HL-60 (cell line): ENCODE results near the gene MAML1.

Experiments
- DNase-seq, 2 experiments: peaks; one replicate each; pipeline ENCODE4 v3.0.0-alpha.2; 2010 to 2020; ENCODE audit warnings: low read depth in 1 of 2, low spot score in 1 of 2
- H3K27ac ChIP-seq: fragments of 250-450 bp; sonication (Bioruptor Pico); replicated peaks from 2 replicates; pipeline ENCODE4 v1.5.1; 2020; ENCODE audit warnings: mild to moderate bottlenecking, moderate library complexity
- H3K27me3 ChIP-seq: fragments of 250-450 bp; sonication (Bioruptor Pico); 2 replicates; pipeline ENCODE4 v1.5.1; 2021; ENCODE audit warnings: mild to moderate bottlenecking, moderate library complexity; ENCODE audit not compliant: insufficient read depth, poor library complexity, severe bottlenecking
- H3K4me3 ChIP-seq: replicated peaks from 2 replicates; pipeline ENCODE4 v1.5.1; 2011; ENCODE audit warnings: mild to moderate bottlenecking, control low read depth, low read length; ENCODE audit not compliant: insufficient read depth
- GABPA ChIP-seq: IDR thresholded peaks from 2 replicates; pipeline ENCODE4 v1.6.1; 2012; ENCODE audit warnings: low read depth
- POLR2AphosphoS5 ChIP-seq: IDR thresholded peaks from 2 replicates; pipeline ENCODE4 v1.6.1; 2012; ENCODE audit warnings: low read depth
- SPI1 ChIP-seq: IDR thresholded peaks from 2 replicates; pipeline ENCODE4 v1.6.1; 2012; ENCODE audit warnings: low read depth, mild to moderate bottlenecking, borderline replicate concordance
- TF ChIP-seq, protein P1 (sequence below): IDR thresholded peaks from one replicate; pipeline ENCODE4 v1.5.1; 2011; ENCODE audit warnings: low read length, control low read depth, inconsistent platforms; ENCODE audit not compliant: insufficient read depth
- TF ChIP-seq, protein P2 (sequence below): IDR thresholded peaks from 2 replicates; pipeline ENCODE4 v1.6.1; 2012; ENCODE audit warnings: low read depth; ENCODE audit not compliant: insufficient replicate concordance

Gene MAML1

GRCh38 chr5:179776411-179776938, 43.9 kb downstream of the MAML1 start:
- Histone ChIP-seq H3K27ac (peak overlapping the region; percentile 47), H3K27me3 (no peaks in the 10 kb centered on the region), H3K4me3 (no peak overlapping the region)
- TF ChIP-seq GABPA (no peak), POLR2AphosphoS5 (no peak), SPI1 (peak; percentile 64; the same call in 1 of the 2 replicates)
- TF ChIP-seq, protein P1, sequence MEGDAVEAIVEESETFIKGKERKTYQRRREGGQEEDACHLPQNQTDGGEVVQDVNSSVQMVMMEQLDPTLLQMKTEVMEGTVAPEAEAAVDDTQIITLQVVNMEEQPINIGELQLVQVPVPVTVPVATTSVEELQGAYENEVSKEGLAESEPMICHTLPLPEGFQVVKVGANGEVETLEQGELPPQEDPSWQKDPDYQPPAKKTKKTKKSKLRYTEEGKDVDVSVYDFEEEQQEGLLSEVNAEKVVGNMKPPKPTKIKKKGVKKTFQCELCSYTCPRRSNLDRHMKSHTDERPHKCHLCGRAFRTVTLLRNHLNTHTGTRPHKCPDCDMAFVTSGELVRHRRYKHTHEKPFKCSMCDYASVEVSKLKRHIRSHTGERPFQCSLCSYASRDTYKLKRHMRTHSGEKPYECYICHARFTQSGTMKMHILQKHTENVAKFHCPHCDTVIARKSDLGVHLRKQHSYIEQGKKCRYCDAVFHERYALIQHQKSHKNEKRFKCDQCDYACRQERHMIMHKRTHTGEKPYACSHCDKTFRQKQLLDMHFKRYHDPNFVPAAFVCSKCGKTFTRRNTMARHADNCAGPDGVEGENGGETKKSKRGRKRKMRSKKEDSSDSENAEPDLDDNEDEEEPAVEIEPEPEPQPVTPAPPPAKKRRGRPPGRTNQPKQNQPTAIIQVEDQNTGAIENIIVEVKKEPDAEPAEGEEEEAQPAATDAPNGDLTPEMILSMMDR: no peak
- TF ChIP-seq, protein P2, sequence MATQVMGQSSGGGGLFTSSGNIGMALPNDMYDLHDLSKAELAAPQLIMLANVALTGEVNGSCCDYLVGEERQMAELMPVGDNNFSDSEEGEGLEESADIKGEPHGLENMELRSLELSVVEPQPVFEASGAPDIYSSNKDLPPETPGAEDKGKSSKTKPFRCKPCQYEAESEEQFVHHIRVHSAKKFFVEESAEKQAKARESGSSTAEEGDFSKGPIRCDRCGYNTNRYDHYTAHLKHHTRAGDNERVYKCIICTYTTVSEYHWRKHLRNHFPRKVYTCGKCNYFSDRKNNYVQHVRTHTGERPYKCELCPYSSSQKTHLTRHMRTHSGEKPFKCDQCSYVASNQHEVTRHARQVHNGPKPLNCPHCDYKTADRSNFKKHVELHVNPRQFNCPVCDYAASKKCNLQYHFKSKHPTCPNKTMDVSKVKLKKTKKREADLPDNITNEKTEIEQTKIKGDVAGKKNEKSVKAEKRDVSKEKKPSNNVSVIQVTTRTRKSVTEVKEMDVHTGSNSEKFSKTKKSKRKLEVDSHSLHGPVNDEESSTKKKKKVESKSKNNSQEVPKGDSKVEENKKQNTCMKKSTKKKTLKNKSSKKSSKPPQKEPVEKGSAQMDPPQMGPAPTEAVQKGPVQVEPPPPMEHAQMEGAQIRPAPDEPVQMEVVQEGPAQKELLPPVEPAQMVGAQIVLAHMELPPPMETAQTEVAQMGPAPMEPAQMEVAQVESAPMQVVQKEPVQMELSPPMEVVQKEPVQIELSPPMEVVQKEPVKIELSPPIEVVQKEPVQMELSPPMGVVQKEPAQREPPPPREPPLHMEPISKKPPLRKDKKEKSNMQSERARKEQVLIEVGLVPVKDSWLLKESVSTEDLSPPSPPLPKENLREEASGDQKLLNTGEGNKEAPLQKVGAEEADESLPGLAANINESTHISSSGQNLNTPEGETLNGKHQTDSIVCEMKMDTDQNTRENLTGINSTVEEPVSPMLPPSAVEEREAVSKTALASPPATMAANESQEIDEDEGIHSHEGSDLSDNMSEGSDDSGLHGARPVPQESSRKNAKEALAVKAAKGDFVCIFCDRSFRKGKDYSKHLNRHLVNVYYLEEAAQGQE: no peak
- no peak for DNase-seq

GRCh38 chr5:179777456-179777855, 44.8 kb downstream of the MAML1 start:
- no peak overlapping the region for H3K4me3 ChIP-seq
- no peak for DNase-seq
- H3K27me3 ChIP-seq: no peaks in the 10 kb centered on the region
- H3K27ac ChIP-seq: peak overlapping the region; percentile 47
- TF ChIP-seq, protein P1: no peak
- TF ChIP-seq, protein P2: no peak
- TF ChIP-seq GABPA: no peak
- no peak for TF ChIP-seq SPI1
- TF ChIP-seq POLR2AphosphoS5: no peak

- H3K27ac ChIP-seq: peak overlapping the region; percentile 47
- H3K27me3 ChIP-seq: no peaks in the 10 kb centered on the region
- peak in 1 of 2 experiments; percentile 67 for DNase-seq
- TF ChIP-seq GABPA: peak; percentile 78
- TF ChIP-seq, protein P2: no peak
- peak; percentile 40 for TF ChIP-seq POLR2AphosphoS5
- peak; percentile 92 for TF ChIP-seq SPI1
- TF ChIP-seq, protein P1: no peak
- no peak overlapping the region for H3K4me3 ChIP-seq
Observed at GRCh38 chr5:179777909-179778308, 45.3 kb downstream of the MAML1 start.
